Duodenal mucosa (tissue), 2 donors: Measurements from ENCODE around the gene POLR3K.

Experiments used
- H3K27ac ChIP-seq: one replicate; pipeline ENCODE4 v1.7.0; 2013; ENCODE audit warnings: low read depth, low read length
- H3K27me3 ChIP-seq, 2 donors: one replicate each; pipeline ENCODE4 v1.7.0; 2013; ENCODE audit warnings: low read length in 2 of 2, control low read depth in 1 of 2; ENCODE audit not compliant: insufficient read depth in 2 of 2, control insufficient read depth in 1 of 2
- H3K36me3 ChIP-seq, 2 donors: one replicate each; pipeline ENCODE4 v1.7.0; 2013; ENCODE audit warnings: low read length in 2 of 2, control low read depth in 1 of 2; ENCODE audit not compliant: insufficient read depth in 2 of 2, control insufficient read depth in 1 of 2
- H3K4me1 ChIP-seq, 2 donors: one replicate each; pipeline ENCODE4 v1.7.0; 2013; ENCODE audit warnings: low read length in 2 of 2, control low read depth in 1 of 2; ENCODE audit not compliant: insufficient read depth in 2 of 2, control insufficient read depth in 1 of 2
- H3K4me3 ChIP-seq, 2 donors: one replicate each; pipeline ENCODE4 v1.7.0; 2013; ENCODE audit warnings: low read length in 2 of 2, low read depth in 1 of 2
- H3K9ac ChIP-seq, 2 donors: one replicate each; pipeline ENCODE4 v1.7.0; 2013; ENCODE audit warnings: low read length in 2 of 2, low read depth in 1 of 2
- H3K9me3 ChIP-seq, 2 donors: one replicate each; pipeline ENCODE4 v1.7.0; 2013; ENCODE audit warnings: low read length in 2 of 2, control low read depth in 1 of 2; ENCODE audit not compliant: control insufficient read depth in 1 of 2

POLR3K gene

DNA sequence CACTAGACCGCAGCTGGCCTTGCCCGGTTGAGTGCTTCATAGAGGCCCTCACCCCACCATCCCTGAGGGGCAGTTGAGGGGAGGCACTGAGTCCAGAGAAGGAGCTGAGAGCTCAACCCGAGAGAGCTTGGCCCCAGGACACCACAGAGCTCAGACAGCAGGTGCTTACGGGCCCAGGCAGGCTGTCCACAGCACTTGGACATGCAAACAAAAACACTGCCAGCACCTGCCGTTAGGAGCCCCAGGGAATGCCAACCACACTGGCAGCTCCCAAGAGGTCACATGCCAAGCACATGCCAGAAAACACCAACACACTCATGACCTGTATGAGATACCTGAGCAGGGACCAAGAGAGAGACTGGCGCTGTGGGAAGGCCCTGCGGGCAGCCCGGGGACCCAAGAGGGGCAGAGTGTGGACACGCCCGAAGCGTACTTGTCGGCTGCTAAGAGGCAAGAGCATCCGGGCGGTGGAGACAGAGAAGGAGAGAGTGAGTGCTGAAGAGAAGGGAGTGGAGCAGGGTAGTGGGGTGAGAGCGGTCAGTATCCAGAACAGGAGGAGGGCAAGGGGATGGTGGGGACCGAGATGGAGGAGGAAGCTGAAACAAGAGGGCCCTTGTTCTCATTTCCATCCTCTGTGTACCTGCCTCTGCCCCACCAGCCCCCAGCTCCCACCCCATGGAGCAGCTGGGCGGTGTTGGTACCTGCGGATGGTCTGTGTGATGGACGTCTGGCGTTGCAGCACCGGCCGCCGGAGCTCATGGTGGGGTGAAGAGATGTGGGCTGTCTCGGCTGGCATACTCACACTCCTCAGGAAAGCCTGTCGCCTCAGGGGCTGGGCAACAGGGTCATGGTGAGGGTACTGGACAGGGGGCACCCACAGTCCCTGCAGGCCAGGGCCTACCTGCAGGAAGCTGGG lies 10.8 kb upstream of the POLR3K start:
- peaks cover 0 to 7% of the 10 kb centered on the region in 2 donors for H3K36me3 ChIP-seq
- H3K27ac ChIP-seq, result no peak overlapping the region
- peaks cover 0 to 7% of the 10 kb centered on the region in 2 donors for H3K4me1 ChIP-seq
- no peaks in the 10 kb centered on the region for H3K9me3 ChIP-seq
- no peaks in the 10 kb centered on the region for H3K27me3 ChIP-seq
- no peak overlapping the region for H3K4me3 ChIP-seq
- no peak overlapping the region for H3K9ac ChIP-seq

DNA sequence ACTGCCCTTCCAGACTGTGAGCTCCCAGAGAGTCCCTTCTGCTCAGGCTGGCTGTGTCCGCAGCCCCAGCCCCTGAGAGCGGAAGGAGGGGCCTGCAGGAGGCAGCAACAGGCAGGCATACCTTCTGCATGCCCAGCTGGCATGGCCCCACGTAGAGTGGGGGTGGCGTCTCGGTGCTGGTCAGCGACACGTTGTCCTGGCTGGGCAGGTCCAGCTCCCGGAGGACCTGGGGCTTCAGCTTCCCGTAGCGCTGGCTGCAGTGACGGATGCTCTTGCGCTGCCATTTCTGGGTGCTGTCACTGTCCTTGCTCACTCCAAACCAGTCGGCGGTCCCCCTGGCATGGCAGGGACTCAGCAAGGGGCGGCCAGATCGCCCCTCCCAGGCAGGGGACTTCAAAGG lies 10.1 kb upstream of the POLR3K start:
- Histone ChIP-seq H3K27me3 (no peaks in the 10 kb centered on the region), H3K4me3 (no peak overlapping the region), H3K4me1 (peaks cover 0 to 7% of the 10 kb centered on the region in 2 donors), H3K36me3 (peaks cover 0 to 12% of the 10 kb centered on the region in 2 donors), H3K9ac (no peak overlapping the region), H3K9me3 (no peaks in the 10 kb centered on the region), H3K27ac (no peak overlapping the region)

DNA sequence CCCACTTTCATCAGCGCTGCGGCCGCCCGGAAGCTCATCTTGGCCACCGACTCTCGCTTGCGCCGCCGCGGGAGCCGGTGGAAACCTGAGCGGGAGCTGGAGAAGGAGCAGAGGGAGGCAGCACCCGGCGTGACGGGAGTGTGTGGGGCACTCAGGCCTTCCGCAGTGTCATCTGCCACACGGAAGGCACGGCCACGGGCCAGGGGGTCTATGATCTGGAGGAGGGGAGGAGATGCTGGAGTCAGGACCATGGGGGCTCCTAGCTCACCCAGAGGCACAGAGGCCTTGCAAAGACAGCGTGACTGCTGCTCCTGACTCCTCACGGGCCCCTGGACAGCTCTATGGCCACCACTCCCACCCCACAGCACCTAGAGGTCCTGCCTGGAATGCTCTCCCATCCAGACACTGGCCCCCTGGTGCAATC lies 9.6 kb upstream of the POLR3K start:
- Histone ChIP-seq H3K27me3 (no peaks in the 10 kb centered on the region), H3K27ac (no peak overlapping the region), H3K9ac (no peak overlapping the region), H3K4me3 (no peak overlapping the region), H3K9me3 (no peaks in the 10 kb centered on the region), H3K4me1 (peaks cover 0 to 7% of the 10 kb centered on the region in 2 donors), H3K36me3 (peaks cover 0 to 17% of the 10 kb centered on the region in 2 donors)

DNA sequence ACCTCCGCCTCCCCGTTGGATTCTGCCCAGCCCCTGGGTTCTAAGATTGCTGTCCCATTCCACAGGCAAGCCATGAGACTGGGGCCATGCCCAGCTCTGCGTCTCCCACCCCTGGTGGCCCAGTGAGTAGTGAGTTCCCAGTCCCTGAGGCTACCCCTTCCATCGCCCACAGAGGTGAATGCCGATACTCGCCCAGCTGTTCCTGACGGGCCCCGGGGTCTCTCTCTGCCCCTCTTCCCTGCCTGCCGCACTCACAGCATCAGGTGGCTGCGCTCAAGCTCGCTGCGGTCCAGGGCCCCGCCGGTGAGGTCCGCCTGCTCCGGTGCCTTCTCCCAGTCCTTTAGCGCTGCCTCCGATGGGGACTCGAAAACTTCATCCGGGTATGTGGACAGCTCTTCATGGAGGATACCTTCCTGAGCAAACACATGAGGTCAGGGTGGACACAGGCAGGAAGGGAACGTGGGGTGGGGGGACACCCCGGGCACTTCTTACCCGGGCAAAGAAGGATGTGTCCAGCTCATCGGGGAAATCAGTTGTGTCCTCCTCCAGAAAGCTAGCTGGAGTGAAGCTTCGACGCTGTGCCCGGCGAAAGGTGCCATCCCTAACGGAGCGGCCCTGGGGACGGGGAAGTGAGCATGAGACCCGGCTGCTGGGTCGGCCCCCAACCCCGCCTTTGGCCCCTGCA lies 9.0 kb upstream of the POLR3K start:
- H3K36me3 ChIP-seq, result peaks cover 3 to 19% of the 10 kb centered on the region in 2 donors
- H3K9ac ChIP-seq, result no peak overlapping the region
- H3K27me3 ChIP-seq, result no peaks in the 10 kb centered on the region
- H3K9me3 ChIP-seq, result no peaks in the 10 kb centered on the region
- no peak overlapping the region for H3K4me3 ChIP-seq
- H3K27ac ChIP-seq, result no peak overlapping the region
- peaks cover 0 to 7% of the 10 kb centered on the region in 2 donors for H3K4me1 ChIP-seq

DNA sequence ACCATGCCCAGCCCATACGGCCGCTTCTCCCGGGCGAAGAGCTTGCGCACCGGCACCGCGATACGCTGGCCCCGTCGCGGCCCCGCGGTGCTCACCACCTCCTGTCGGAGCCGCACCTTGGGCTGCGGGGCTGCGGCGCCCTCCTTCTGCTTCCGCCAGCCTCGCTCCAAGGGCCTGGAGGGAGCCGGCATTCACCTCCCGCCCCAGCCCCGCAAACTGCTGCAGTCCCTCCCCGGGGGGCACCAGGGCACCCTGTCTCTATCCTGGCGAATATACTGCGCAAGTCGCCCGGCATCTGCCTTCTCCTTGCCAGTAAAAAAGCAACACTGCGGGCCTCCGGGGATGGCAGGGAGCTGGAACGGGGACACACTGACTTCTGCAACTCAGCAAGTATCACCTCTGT lies 8.5 kb upstream of the POLR3K start:
- Histone ChIP-seq H3K9ac (no peak overlapping the region), H3K4me1 (peaks cover 0 to 7% of the 10 kb centered on the region in 2 donors), H3K4me3 (no peak overlapping the region), H3K9me3 (no peaks in the 10 kb centered on the region), H3K27ac (no peak overlapping the region), H3K36me3 (peaks cover 9 to 22% of the 10 kb centered on the region in 2 donors), H3K27me3 (no peaks in the 10 kb centered on the region)

DNA sequence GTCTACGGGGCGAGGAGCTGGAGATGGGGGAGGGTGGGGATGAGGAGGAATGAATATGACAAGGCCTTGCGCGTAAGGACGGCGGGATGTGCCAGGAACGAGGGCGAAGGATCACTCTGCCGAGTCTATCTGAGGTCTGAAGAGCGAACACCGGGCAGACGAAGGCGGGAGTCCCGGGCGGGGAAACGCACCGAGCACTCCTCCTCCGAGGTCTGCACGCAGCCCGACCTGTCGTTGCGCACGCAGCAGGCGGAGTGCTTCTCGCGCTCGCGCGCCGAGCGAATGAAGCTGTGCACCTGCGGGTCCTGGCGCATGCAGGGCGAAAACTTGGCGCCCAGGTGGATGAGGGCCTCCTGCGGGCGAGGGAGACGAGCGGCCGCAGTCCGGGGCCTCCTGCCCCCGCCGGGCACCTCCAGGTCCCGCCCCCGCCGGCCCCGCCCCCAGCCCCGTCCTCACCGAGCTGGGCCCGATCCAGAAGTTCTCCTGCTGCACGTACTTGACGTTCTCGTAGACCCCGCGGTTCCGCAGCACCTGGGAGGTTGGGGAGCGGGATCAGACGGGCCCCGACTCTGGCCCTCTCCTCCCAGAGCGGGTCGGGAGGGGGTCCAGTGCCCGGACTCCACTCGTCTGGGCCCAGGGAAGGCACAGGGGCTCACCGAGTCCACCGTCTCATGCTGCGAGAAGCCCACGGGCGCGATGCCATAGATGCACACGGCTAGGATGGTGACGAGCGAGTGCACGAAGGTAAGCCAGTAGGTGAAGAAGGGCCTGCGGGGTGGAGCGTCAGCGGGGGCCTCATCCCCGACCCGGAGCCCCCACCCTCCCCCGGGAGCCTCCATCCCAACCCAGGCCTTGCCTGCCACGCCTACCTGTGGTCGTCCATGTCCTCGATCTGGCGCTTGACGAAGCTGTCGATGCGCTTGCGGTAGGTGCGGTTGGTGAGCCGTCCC lies 7.8 kb upstream of the POLR3K start:
- Histone ChIP-seq H3K36me3 (peaks cover 13 to 29% of the 10 kb centered on the region in 2 donors), H3K9ac (no peak overlapping the region), H3K27me3 (no peaks in the 10 kb centered on the region), H3K4me1 (peaks cover 0 to 7% of the 10 kb centered on the region in 2 donors), H3K27ac (no peak overlapping the region), H3K4me3 (no peak overlapping the region), H3K9me3 (no peaks in the 10 kb centered on the region)

DNA sequence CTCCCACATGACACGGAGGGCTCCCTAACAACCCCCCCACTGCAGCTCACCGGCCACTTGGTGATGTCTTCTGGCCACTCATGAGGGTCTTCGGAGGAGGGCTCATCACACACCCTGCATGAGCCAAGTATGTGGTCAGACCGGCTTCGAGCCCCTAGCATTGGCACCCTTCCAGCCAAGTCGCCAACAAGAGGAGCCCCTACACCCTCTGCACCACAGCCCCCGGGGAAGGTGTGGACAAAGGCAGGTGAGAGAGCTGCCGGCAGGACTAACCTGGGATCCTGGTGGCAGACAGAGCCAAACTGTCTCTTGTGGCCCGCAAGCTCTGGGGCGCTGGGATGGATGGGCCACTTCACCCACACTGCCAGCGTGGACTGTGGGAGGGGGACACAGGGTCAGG lies 6.8 kb upstream of the POLR3K start:
- Histone ChIP-seq H3K4me1 (no peaks in the 10 kb centered on the region), H3K27ac (no peak overlapping the region), H3K36me3 (peaks cover 18 to 38% of the 10 kb centered on the region in 2 donors), H3K9ac (no peak overlapping the region), H3K27me3 (no peaks in the 10 kb centered on the region), H3K4me3 (no peak overlapping the region), H3K9me3 (no peaks in the 10 kb centered on the region)

DNA sequence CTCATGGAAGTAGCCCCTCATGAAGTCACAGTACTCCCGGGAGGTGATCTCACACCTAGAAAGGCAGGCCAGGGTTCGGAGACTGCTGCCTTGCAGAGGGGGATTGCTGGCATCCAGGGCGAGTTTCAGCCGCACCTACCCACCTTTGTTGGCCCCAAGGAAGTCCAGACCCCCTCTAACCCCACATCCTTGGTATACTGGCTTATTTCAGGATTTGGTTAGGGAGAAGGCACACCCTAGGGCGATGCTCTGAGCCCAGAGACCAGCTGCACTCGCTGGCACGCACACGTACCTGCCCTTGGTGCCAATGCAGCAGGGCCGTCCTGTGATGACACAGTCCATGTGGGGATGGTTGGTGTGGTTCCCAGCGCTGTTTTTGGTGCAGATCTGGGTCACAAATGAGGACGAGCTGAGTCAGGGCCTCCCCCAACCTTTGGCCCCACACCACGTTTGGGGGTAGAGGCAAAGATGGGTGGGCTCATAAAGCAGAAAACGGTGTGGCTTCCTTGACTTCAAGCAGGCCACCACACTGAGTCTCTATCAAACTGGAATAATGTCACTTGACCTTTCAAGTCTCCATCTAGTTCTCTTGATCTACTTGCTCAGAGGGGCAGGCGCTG lies 6.1 kb upstream of the POLR3K start:
- Histone ChIP-seq H3K4me1 (no peaks in the 10 kb centered on the region), H3K9me3 (no peaks in the 10 kb centered on the region), H3K27ac (no peak overlapping the region), H3K9ac (no peak overlapping the region), H3K27me3 (no peaks in the 10 kb centered on the region), H3K36me3 (peaks cover 18 to 38% of the 10 kb centered on the region in 2 donors), H3K4me3 (no peak overlapping the region)

DNA sequence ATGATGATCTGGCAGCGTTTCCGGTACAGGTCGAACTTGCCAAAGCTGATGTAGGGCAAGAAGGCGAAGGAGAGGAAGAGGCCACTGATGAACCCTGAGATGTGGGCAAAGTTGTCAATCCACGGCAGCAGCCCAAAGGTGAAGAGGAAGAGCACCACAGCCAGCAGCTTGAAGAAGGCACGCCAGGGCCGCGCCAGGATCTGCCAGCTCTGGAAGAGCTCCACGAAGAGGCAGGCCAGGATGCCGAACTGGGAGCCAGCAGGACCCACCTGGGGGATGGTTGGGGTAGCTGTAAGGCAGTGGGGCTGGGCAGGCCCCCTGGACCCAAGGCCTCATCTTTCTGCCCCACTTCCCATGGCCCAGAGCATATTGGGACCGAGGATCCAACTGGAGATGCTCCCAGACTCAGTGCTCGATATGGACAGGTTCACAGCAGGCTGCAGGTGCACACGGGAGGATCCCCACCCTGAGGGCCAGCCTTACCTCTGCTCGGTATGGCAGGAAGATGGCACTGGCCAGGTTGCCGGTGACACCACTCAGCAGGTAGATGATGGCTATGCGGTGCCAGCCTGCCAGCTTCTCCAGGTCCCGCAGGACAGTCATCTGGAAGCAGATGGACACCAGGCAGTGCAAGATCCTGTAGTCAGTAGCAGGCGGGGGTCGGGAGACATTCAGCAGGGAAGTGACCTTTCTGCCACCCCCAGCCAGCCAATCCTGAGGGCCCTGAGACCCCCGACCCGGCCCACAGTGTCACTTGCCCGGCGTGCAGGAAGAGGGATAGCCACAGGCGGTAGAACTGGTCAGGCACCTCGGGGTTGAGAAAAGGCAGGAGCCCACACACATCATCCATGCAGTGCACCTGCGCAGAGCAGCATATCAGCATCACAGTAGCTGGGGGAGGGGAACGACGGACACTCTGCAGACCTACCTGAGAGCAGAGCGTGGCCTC lies 5.4 kb upstream of the POLR3K start:
- H3K4me1 ChIP-seq, result peaks cover 0 to 6% of the 10 kb centered on the region in 2 donors
- no peak overlapping the region for H3K27ac ChIP-seq
- no peak overlapping the region for H3K9ac ChIP-seq
- peaks cover 18 to 32% of the 10 kb centered on the region in 2 donors for H3K36me3 ChIP-seq
- H3K4me3 ChIP-seq, result no peak overlapping the region
- H3K9me3 ChIP-seq, result no peaks in the 10 kb centered on the region
- no peaks in the 10 kb centered on the region for H3K27me3 ChIP-seq
